Right lobe of liver (tissue), 6 donors: ENCODE results near the gene IL17RB. TPM values are rescaled to one million over a fixed set of nuclear protein-coding genes. Genes with fewer than 3 reads are reported as not detected.

ENCODE experiments used
- ATAC-seq, 4 donors: fragments of 200-7000 bp; cut with Tn5 transposase; one replicate each; pipeline ENCODE4 v1.9.1; 2020; ENCODE audit warnings: mild to moderate bottlenecking in 4 of 4, moderate library complexity in 4 of 4
- DNase-seq, 3 donors: peaks; one replicate each; pipeline ENCODE4 v3.0.0-alpha.2; 2020
- H3K27ac ChIP-seq, 3 donors: fragments of 200-600 bp; one replicate each; pipeline ENCODE4 v1.8.0; 2022
- H3K27me3 ChIP-seq, 2 donors: fragments of 200-600 bp; one replicate each; pipeline ENCODE4 v1.8.0; 2022
- H3K36me3 ChIP-seq, 4 donors: fragments of 200-600 bp; sonication (generic) in 1 of 4; one replicate each; pipeline versions ENCODE4 v1.5.1 to v1.8.0; 2017 to 2022; ENCODE audit warnings: control low read depth in 1 of 4
- H3K4me1 ChIP-seq, 4 donors: fragments of 200-600 bp; sonication (generic) in 1 of 4; one replicate each; pipeline versions ENCODE4 v1.5.1 to v1.8.0; 2017 to 2022; ENCODE audit warnings: control low read depth in 1 of 4
- H3K4me3 ChIP-seq, 3 donors: fragments of 200-600 bp; one replicate each; pipeline ENCODE4 v1.8.0; 2022
- H3K9me3 ChIP-seq, 4 donors: fragments of 200-600 bp; sonication (generic) in 1 of 4; one replicate each; pipeline versions ENCODE4 v1.5.1 to v1.8.0; 2017 to 2022; ENCODE audit warnings: control low read depth in 1 of 4
- POLR2A ChIP-seq: fragments of 450-650 bp; IDR thresholded peaks from one replicate; pipeline ENCODE4 v1.6.1; 2017; ENCODE audit warnings: antibody characterized with exemption, mild to moderate bottlenecking
- WGBS: methylation state at CpG from one replicate; pipeline ENCODE4 v1.1.6; 2018; ENCODE audit warnings: low coverage, low lambda C conversion rate; ENCODE audit not compliant: insufficient coverage; ENCODE audit errors: missing lambda C conversion rate; 5-methylcytosine and 5-hydroxymethylcytosine counted together
- intact Hi-C, 2 donors: fragments of 100-400 bp; cut with DNase I; formaldehyde crosslinking; loops; one replicate each; pipeline versions ENCODE4 v1.11.2 to v1.14.1; 2022
- total RNA-seq, 6 experiments: library from RNA; depleted of rRNA in 2 of 6; stranded (reverse); fragments of >200 nt in 2 of 6; fragmentation: NEBNext Ultra II Directional in 3 of 6; extraction: Animal tissue kit (Norgen Biotek cat#: 25700) in 3 of 6; gene quantifications; one replicate each; pipeline versions ENCODE4 v1.1.0 to v1.2.4, GENCODE V29; 2016 to 2023
- TF ChIP-seq, protein P1 (sequence below), 4 donors: fragments of 200-600 bp in 3 of 4; fragments of 450-650 bp in 1 of 4; IDR thresholded peaks; one replicate each; pipeline versions ENCODE4 v1.5.1 to v1.8.0; 2016 to 2022; ENCODE audit warnings: antibody characterized with exemption in 4 of 4, mild to moderate bottlenecking in 2 of 4
- donor health status: DM: no; HTN: yes; CAD: no.
- donor health status: DM: no; HTN: no; CAD: no.
- donor health status: DM: no; HTN: no; CAD: no.
- donor health status: DM: no; HTN: yes; CAD: no.
- donor health status: DM: no; HTN: yes; CAD: no.

Gene IL17RB
- total RNA-seq, 6 experiments from 2014 or later = 19.8 to 30.2 (median 27.3) TPM

DNA sequence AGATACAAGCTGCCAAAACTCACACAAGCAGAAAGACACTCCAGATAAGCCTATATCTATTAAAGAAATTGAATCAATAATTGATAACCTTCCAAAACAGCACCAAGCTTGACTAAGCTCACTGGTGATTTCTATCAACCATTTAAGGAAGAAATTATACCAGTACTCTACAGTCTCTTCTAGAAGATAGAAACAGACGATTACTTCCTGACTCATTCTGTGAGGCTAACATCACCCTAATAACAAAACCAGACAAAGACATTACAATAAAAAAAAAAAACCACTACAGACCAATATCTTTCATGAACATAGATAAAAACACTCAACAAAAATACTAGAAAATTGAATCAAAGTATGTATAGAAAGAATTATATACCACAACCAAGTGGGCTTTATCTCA lies 20.3 kb upstream of the IL17RB start:
- intact Hi-C loops = no loop called here

DNA sequence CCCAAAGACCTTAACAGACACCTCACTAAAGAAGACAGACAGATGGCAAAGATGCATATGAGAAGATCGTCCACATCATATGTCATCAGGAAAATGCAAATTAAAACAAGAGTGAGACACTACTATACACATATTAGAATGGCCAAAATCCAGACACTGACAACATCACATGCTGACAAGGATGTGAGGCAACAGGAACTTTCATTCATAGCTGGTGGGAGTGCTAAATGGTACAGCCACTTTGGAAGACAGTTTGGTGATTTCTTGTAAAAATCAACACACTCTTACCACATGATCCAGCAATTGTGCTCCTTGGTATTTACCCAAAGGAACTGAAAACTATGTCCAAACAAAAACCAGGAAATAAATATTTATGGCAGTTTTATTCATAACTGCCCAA lies 17.8 kb upstream of the IL17RB start:
- Histone ChIP-seq H3K4me1 (peaks cover 0 to 8% (median 0%) of the 10 kb centered on the region in 4 donors), H3K27ac (no peak overlapping the region), H3K36me3 (peaks cover 0 to 16% (median 5%) of the 10 kb centered on the region in 4 donors), H3K4me3 (no peak overlapping the region), H3K27me3 (no peaks in the 10 kb centered on the region), H3K9me3 (no peaks in the 10 kb centered on the region)
- intact Hi-C loops = no loop called here
- ATAC-seq (peak in 1 of 4 donors; percentile 24), DNase-seq (no peak)
- TF ChIP-seq, protein P1, sequence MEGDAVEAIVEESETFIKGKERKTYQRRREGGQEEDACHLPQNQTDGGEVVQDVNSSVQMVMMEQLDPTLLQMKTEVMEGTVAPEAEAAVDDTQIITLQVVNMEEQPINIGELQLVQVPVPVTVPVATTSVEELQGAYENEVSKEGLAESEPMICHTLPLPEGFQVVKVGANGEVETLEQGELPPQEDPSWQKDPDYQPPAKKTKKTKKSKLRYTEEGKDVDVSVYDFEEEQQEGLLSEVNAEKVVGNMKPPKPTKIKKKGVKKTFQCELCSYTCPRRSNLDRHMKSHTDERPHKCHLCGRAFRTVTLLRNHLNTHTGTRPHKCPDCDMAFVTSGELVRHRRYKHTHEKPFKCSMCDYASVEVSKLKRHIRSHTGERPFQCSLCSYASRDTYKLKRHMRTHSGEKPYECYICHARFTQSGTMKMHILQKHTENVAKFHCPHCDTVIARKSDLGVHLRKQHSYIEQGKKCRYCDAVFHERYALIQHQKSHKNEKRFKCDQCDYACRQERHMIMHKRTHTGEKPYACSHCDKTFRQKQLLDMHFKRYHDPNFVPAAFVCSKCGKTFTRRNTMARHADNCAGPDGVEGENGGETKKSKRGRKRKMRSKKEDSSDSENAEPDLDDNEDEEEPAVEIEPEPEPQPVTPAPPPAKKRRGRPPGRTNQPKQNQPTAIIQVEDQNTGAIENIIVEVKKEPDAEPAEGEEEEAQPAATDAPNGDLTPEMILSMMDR (IDR thresholded peaks at IDR 0.05) = no peak
- no peak for TF ChIP-seq POLR2A
- 93% methylated on average over 1 of the region's 1 CpG for WGBS

More for the DNA sequence above, 20.3 kb upstream of the IL17RB start:
- no peak for DNase-seq
- Histone ChIP-seq H3K27me3 (no peaks in the 10 kb centered on the region), H3K4me1 (peaks cover 0 to 8% (median 0%) of the 10 kb centered on the region in 4 donors), H3K36me3 (peaks cover 0 to 30% (median 15%) of the 10 kb centered on the region in 4 donors), H3K9me3 (no peaks in the 10 kb centered on the region), H3K27ac (no peak overlapping the region), H3K4me3 (no peak overlapping the region)
- WGBS = 67% methylated on average over 1 of the region's 1 CpG
- no peak for ATAC-seq
- TF ChIP-seq, protein P1 (IDR thresholded peaks at IDR 0.05) = no peak
- TF ChIP-seq POLR2A = no peak

DNA sequence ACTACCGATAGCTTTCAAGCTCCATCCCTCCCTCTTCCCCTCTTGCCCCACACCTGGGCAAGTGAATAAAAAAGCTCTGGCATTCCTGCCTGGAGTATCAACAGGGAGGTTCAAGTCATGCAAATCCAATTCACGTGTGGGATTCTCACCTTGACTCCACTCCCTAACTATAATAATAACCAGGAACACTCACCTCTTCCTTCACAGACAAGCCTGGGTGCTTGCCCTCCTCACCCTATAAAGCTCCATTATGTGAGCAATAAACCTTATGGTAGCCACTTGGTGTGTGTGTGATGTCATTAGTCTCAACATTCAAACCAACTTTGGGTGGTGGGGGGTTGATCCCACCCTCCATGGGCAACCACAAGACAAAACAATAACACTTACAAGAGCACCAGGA lies 16.8 kb upstream of the IL17RB start:
- no peak for ATAC-seq
- Histone ChIP-seq H3K4me1 (peaks cover 0 to 8% (median 0%) of the 10 kb centered on the region in 4 donors), H3K9me3 (no peaks in the 10 kb centered on the region), H3K27me3 (no peaks in the 10 kb centered on the region), H3K4me3 (no peak overlapping the region), H3K27ac (no peak overlapping the region), H3K36me3 (peaks cover 0 to 11% (median 4%) of the 10 kb centered on the region in 4 donors)
- intact Hi-C loops = no loop called here
- TF ChIP-seq, protein P1 (IDR thresholded peaks at IDR 0.05) = no peak
- TF ChIP-seq POLR2A = no peak
- WGBS = 71% methylated on average over 1 of the region's 2 CpGs
- DNase-seq = no peak

DNA sequence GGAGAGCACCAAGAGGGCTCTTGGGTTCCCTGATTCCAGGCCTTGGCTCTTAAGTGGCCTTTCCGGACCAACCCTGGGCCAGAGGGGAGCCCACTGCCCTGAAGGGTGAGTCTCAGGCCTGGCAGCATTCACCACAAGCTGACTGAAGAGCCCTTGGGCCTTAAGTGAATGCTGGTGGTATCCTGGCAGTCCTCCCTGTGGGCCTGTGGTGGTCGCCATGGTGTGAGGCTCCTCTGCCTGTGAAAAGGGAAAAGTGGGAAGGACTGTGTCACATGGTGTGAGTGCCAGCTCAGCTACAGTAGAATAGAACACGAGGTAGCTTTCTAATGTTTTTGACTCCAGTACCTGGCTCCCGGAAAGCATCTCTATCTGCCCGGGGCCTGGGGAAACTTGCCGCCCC lies 15.4 kb upstream of the IL17RB start:
- Histone ChIP-seq H3K9me3 (no peaks in the 10 kb centered on the region), H3K27me3 (no peaks in the 10 kb centered on the region), H3K4me3 (no peak overlapping the region), H3K27ac (no peak overlapping the region), H3K36me3 (peaks cover 0 to 11% (median 4%) of the 10 kb centered on the region in 4 donors), H3K4me1 (peaks cover 0 to 15% (median 0%) of the 10 kb centered on the region in 4 donors)
- intact Hi-C loops = no loop called here
- TF ChIP-seq POLR2A = no peak
- TF ChIP-seq, protein P1 (IDR thresholded peaks at IDR 0.05) = no peak
- ATAC-seq = no peak
- no CpG with 5 or more reads among the region's 6 CpGs for WGBS
- DNase-seq = no peak
